HG03039 (cell line): ENCODE data around the gene ZNF415.
"Not testable (repeated sequence)": the region's sequence is repeated elsewhere in the genome, so short reads cannot be mapped to it uniquely, and the experiment has no call there.

Source experiments
- ATAC-seq: cut with Tn5 transposase; IDR thresholded peaks from one replicate; pipeline ENCODE4 v1.9.1; 2021; ENCODE audit warnings: mild to moderate bottlenecking, moderate library complexity; ENCODE audit not compliant: unreplicated experiment

ZNF415 gene

GRCh38 chr19:53102756-53103233 is 29.9 kb downstream of the ZNF415 start:
- ATAC-seq: peak; percentile 13

GRCh38 chr19:53102206-53102755 is 30.4 kb downstream of the ZNF415 start:
- ATAC-seq: no peak

- no peak for ATAC-seq
Observed at GRCh38 chr19:53101518-53101917, 31.2 kb downstream of the ZNF415 start.

- ATAC-seq: not testable (repeated sequence)
Observed at GRCh38 chr19:53098570-53098969, 34.1 kb downstream of the ZNF415 start.

GRCh38 chr19:53096982-53097690 is 35.6 kb downstream of the ZNF415 start:
- ATAC-seq: not testable (repeated sequence)

GRCh38 chr19:53096579-53096978 is 36.1 kb downstream of the ZNF415 start:
- ATAC-seq: not testable (repeated sequence)

GRCh38 chr19:53094754-53095575 is 37.7 kb downstream of the ZNF415 start:
- ATAC-seq: no peak

GRCh38 chr19:53092723-53093122 is 40.0 kb downstream of the ZNF415 start:
- ATAC-seq: no peak

GRCh38 chr19:53091413-53092254 is 41.1 kb downstream of the ZNF415 start:
- ATAC-seq: no peak

GRCh38 chr19:53088091-53088490 is 44.6 kb downstream of the ZNF415 start:
- ATAC-seq: no peak

GRCh38 chr19:53086949-53087348 is 45.8 kb downstream of the ZNF415 start:
- no peak for ATAC-seq

GRCh38 chr19:53085496-53085895 is 47.2 kb downstream of the ZNF415 start:
- ATAC-seq: no peak

- no peak for ATAC-seq
Observed at GRCh38 chr19:53082929-53083328, 49.8 kb downstream of the ZNF415 start.

GRCh38 chr19:53079313-53079924 is 53.3 kb downstream of the ZNF415 start:
- ATAC-seq: no peak

GRCh38 chr19:53078668-53079067 is 54.0 kb downstream of the ZNF415 start:
- ATAC-seq: no peak

- ATAC-seq: no peak
Observed at GRCh38 chr19:53076984-53077383, 55.7 kb downstream of the ZNF415 start.

GRCh38 chr19:53068834-53069233 is 63.9 kb downstream of the ZNF415 start:
- ATAC-seq: no peak

- no peak for ATAC-seq
Observed at GRCh38 chr19:53068199-53068598, 64.5 kb downstream of the ZNF415 start.

GRCh38 chr19:53057904-53058580 is 74.7 kb downstream of the ZNF415 start:
- no peak for ATAC-seq
